GM12878 (cell line): ENCODE data around the gene RAC2. TPM values are rescaled to one million over a fixed set of nuclear protein-coding genes. Genes with fewer than 3 reads are reported as not detected.

Source experiments
- ATF2 ChIP-seq: IDR thresholded peaks from 2 replicates; pipeline ENCODE4 v1.6.1; 2012; ENCODE audit warnings: low read length, inconsistent platforms
- ETV6 ChIP-seq, 2 experiments: fragments of 450-650 bp in 1 of 2; IDR thresholded peaks in 1 of 2; conservative IDR thresholded peaks in 1 of 2; 2 replicates each; pipeline ENCODE4 v1.6.1; 2014; ENCODE audit warnings: antibody characterized with exemption in 1 of 2, borderline replicate concordance in 1 of 2, low read depth in 1 of 2, mild to moderate bottlenecking in 1 of 2, moderate library complexity in 1 of 2
- GATAD2B ChIP-seq: fragments of 450-650 bp; conservative IDR thresholded peaks from 2 replicates; pipeline ENCODE4 v1.6.1; 2017; ENCODE audit warnings: low read depth, mild to moderate bottlenecking, moderate library complexity
- MTA2 ChIP-seq: fragments of 450-650 bp; IDR thresholded peaks from 2 replicates; pipeline ENCODE4 v1.6.1; 2016; ENCODE audit warnings: low read depth, mild to moderate bottlenecking, moderate library complexity
- NFIC ChIP-seq: IDR thresholded peaks from 2 replicates; pipeline ENCODE4 v1.6.1; 2012; ENCODE audit warnings: low read depth, mild to moderate bottlenecking, inconsistent platforms, low read length, moderate library complexity
- NFYA ChIP-seq: IDR thresholded peaks from 2 replicates; pipeline ENCODE4 v1.6.1; 2011; ENCODE audit warnings: low read depth, mild to moderate bottlenecking, low read length, improper control_type of control experiment, borderline replicate concordance
- NR2F1 ChIP-seq: fragments of 450-650 bp; conservative IDR thresholded peaks from 2 replicates; pipeline ENCODE4 v1.6.1; 2017; ENCODE audit warnings: mild to moderate bottlenecking
- NRF1 ChIP-seq: conservative IDR thresholded peaks from 2 replicates; pipeline ENCODE4 v1.6.1; 2011; ENCODE audit warnings: mild to moderate bottlenecking, low read depth, low read length, improper control_type of control experiment
- POLR2AphosphoS2 ChIP-seq: IDR thresholded peaks from 2 replicates; pipeline ENCODE4 v1.6.1; 2011; ENCODE audit warnings: low read depth, mild to moderate bottlenecking, low read length, improper control_type of control experiment, moderate library complexity
- SMC3 ChIP-seq: IDR thresholded peaks from 2 replicates; pipeline ENCODE4 v1.6.1; 2011; ENCODE audit warnings: low read length, improper control_type of control experiment, borderline replicate concordance
- TBL1XR1 ChIP-seq: IDR thresholded peaks from 2 replicates; pipeline ENCODE4 v1.6.1; 2012; ENCODE audit warnings: low read depth, low read length, improper control_type of control experiment
- TCF12 ChIP-seq: IDR thresholded peaks from 2 replicates; pipeline ENCODE4 v1.6.1; 2011; ENCODE audit warnings: low read depth, mild to moderate bottlenecking, low read length
- TCF3 ChIP-seq: IDR thresholded peaks from 2 replicates; pipeline ENCODE4 v1.6.1; 2012; ENCODE audit warnings: low read depth, mild to moderate bottlenecking, low read length, borderline replicate concordance; ENCODE audit not compliant: insufficient read depth
- USF2 ChIP-seq: IDR thresholded peaks from 2 replicates; pipeline ENCODE4 v1.6.1; 2011; ENCODE audit warnings: low read depth, low read length, improper control_type of control experiment, borderline replicate concordance
- ZBED1 ChIP-seq: IDR thresholded peaks from 2 replicates; pipeline ENCODE4 v1.6.1; 2016; ENCODE audit warnings: borderline replicate concordance
- ZBTB33 ChIP-seq: fragments of 450-650 bp; IDR thresholded peaks from 2 replicates; pipeline ENCODE4 v1.6.1; 2017; ENCODE audit warnings: mild to moderate bottlenecking
- ZNF592 ChIP-seq: fragments of 450-650 bp; IDR thresholded peaks from 2 replicates; pipeline ENCODE4 v1.6.1; 2017; ENCODE audit warnings: mild to moderate bottlenecking, moderate library complexity
- polyA plus RNA-seq, 11 experiments: library from polyadenylated mRNA; depleted of rRNA in 4 of 11; unstranded in 6 of 11; stranded (reverse) in 5 of 11; fragments of >200 nt; fragmentation: Nextera tagmentation in 4 of 11; fragmentation: Illumina TruSeq in 1 of 11; extraction: Ambion mirVana in 4 of 11; extraction: Trizol in 1 of 11; gene quantifications; 1 replicate in 1 of 11; 2 replicates in 10 of 11; pipeline versions ENCODE4 v1.2.1 to v1.2.3, GENCODE V29; 2011 to 2016; ENCODE audit warnings: inconsistent platforms in 2 of 11, missing spikeins in 2 of 11, low read depth in 1 of 11
- total RNA-seq, 4 experiments: library from RNA; depleted of rRNA in 3 of 4; stranded (reverse); fragments of >200 nt in 3 of 4; fragmentation: Illumina TruSeq in 1 of 4; extraction: Trizol in 1 of 4; gene quantifications; 2 replicates each; pipeline versions ENCODE4 v1.2.1 to v1.2.3, GENCODE V29; 2013 to 2021

The RAC2 gene
- total and polyA plus RNA-seq, 10 of the 15 experiments (the other 5 are each of a cell fraction or from before 2014, with no cell fraction given): 102 to 386 (median 304) TPM

GRCh38 chr22:37199103-37199759, 44.8 kb downstream of the RAC2 start (continued):
- no peak for TF ChIP-seq MTA2
- no peak for TF ChIP-seq TCF3
- no peak for TF ChIP-seq NFYA
- peak; percentile 80; the same call in 1 of the 2 replicates for TF ChIP-seq POLR2AphosphoS2
- no peak for TF ChIP-seq NRF1
- peak; percentile 51 for TF ChIP-seq NR2F1
- TF ChIP-seq ATF2: no peak
- TF ChIP-seq ZBTB33: 0 out of 2 replicates have a peak, but pooled peaks have one; percentile 8
- peak; percentile 71 for TF ChIP-seq SMC3
- TF ChIP-seq ZNF592: peak; percentile 65; the same call in 1 of the 2 replicates
- peak; percentile 81 for TF ChIP-seq GATAD2B
- no peak for TF ChIP-seq TCF12
- no peak for TF ChIP-seq ETV6 (conservative IDR thresholded peaks at IDR 0.05 in 1 of 2, IDR thresholded peaks at IDR 0.05 in 1 of 2; ENCODE audit: borderline replicate concordance in 1 of 2, low read depth in 1 of 2)
- no peak for TF ChIP-seq USF2
- TF ChIP-seq TBL1XR1: no peak; the same call in none of the 2 replicates
- TF ChIP-seq ZBED1: no peak
- TF ChIP-seq NFIC: no peak
